Stimulated activated CD4-positive, alpha-beta T cell treated with anti-CD3 and anti-CD28 coated beads, Interleukin-1b, Interleukin-23, amount 100 ng/mL, for 1 hour (primary cell): ENCODE measurements around the gene TH.

Source experiments
- DNase-seq, 2 donors: peaks; one replicate each; pipeline ENCODE4 v3.0.0-alpha.2; 2020; ENCODE audit warnings: low read depth in 2 of 2

The TH gene

DNA sequence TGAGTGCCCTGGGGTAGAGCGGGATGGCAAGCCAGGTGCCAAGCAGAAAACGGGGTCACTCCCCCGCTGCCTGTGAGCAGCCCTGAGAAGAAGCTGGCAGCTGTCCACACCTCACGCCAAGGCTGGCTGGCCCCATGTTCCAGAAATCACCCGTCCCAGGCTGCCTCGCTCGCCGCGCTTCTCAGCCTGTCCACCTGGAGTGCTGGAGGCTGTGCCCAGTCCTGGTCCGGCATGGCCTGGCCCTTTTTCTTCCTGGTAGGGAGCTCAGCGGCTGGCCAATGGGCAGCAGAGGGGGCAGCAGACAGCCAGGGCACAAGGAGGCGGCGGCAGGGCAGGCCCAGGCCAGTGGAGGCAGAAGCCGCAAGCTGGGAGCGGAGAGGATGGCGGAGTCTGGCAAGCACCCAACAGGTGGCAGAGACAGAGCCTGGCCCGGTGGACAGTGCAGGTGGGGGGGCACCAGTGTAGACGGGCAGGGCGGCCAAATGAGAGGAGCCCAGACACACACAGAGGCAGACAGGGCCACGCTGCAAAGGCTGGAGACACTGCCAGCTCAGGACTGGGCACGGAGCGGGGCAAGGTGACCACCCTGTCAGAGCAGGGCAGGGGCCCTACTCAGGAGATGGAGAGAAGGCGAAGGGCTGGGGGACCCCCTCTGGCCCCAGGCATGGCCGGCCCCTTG, 37.2 kb upstream of the TH start:
- no peak for DNase-seq

DNA sequence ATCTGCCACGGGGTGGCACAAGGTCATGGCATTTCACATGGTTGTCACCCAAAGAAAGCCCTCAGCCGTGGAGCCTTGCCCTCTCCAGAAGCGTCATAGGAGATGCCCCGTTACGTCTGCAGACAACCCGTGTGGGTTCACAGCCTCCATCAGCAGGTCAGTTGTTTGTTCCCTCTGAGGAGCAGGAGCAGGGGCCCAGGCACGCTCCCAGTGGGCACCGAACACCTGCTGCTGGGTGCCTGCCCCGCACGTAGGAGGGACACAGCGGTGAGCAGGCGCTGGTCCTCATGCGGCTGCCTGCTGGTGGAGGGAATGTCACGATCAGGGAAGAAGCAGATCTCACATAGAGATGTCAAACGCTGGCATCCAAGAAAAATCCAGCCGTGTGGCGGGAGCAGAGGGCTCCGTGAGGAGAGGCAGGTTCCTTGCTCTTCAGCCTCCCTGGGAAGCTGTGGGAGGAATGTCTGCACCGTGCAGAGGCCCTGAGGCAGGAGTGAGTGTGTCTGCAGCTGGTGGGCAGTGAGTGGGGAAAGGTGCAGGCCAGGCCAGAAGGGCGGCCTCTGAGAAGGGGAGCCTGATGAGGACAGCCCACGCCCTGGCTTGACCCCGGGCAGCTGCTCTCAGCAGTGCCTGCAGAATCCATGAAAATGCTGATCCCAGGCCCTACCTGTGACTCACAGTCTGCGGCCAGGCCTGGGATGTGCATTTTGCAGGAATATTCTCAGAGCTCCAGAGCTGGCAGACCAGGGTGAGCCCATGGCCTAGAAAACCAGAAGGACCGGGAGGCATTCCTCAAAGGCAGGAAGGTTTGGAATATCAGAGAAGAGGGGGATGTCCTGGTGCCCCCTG, 36.4 kb upstream of the TH start:
- DNase-seq, result no peak

- DNase-seq, result no peak
Observed at GRCh38 chr11:2207212-2207611, 35.6 kb upstream of the TH start.

DNA sequence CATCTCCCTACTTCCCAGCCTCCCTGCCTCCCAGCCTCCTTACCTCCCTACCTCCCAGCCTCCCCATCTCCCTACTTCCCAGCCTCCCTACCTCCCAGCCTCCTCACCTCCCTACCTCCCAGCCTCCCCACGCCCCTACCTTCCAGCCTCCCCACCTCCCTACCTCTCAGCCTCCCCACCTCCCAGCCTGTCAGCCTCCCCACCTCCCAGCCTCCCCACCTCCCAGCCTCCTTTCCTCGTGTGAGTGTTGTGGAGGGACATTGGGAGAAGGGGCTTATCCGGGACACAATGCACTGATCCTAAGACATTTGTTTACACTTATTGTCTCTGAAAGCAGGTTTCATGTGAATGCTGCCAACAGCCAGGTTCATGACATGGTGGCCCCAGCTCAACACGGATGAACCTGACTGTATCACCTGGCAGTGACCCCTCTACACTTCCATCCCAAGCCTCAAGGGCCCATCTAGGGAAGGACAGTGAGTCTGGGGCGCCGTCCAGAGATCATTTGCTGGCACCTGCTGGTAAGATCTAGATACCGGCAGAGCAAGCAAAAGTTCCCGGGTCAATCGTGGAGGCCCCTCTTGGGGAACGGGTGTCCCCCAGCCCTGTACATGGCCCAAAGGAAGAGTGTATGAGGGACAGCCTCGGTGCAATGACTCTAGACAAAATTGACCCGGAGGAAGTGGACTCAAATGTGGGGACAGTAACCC, 34.5 kb upstream of the TH start:
- no peak for DNase-seq

- DNase-seq, result no peak
Observed at GRCh38 chr11:2205214-2205720, 33.7 kb upstream of the TH start.

DNA sequence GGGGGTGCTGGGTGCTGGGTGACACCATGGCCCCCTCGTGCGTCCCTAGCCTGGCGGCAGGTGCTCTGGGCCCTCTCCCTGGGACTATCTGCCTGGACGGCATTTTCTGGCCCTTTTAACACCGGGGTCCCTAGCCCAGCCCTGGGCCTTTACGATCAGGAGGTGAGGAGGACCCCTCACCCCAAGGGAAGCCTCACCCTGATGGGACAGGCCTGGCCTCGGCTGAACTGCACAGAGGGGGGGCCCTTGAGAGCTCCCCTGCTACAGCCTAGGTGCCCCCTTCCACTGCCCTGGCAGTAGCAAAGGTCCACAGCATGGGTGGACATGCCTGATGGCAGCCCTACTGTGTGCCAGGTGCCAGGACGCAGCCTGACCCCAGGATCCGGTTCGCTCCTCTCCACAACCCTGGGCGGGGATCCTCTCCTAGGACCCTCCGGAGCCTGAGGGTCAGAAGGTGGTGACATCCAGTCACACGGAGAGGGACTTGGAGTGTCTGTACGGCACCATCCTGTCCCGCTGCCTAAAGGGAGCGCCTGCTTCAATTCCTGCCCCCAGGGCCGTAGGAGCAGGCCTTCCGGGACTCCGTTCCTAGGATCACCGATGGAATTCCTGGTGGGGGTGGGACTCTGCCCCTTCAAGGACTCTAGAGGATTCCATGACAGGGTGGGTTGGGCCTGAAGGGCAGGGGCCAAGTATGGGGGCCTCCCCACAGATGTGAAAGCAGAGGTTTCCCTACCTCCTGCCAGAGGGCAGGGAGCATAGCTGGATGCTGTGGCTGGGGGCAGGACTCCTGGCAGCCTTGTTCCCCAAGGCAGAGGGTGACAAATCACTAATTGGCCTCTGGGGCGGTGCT, 33.0 kb upstream of the TH start:
- DNase-seq, result no peak

GRCh38 chr11:2203440-2204259, 32.0 kb upstream of the TH start:
- no peak for DNase-seq

GRCh38 chr11:2202900-2203439, 31.4 kb upstream of the TH start:
- no peak for DNase-seq

GRCh38 chr11:2202071-2202899, 30.7 kb upstream of the TH start:
- DNase-seq, result no peak

- no peak for DNase-seq
Observed at GRCh38 chr11:2201542-2201941, 29.9 kb upstream of the TH start.

GRCh38 chr11:2200957-2201519, 29.4 kb upstream of the TH start:
- no peak for DNase-seq

DNA sequence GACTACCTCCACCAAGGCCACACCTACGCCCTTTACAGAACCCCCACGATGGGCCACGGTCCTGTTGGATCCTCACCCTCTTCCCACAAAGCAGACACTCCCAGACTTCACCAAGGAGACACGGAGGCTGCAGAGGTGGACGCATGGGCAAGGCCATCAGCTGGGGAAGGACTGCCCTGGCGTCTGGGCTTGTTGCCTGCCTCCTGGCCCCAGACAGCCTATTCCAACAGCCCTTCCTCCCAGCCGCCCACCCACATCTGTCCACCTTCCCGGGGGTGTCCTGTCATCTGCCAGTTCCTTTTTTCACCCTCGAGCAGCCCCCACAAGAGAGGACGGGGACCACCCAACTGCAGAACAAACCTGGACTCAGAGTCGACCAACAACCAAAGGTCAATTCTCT, 28.9 kb upstream of the TH start:
- DNase-seq, result no peak

DNA sequence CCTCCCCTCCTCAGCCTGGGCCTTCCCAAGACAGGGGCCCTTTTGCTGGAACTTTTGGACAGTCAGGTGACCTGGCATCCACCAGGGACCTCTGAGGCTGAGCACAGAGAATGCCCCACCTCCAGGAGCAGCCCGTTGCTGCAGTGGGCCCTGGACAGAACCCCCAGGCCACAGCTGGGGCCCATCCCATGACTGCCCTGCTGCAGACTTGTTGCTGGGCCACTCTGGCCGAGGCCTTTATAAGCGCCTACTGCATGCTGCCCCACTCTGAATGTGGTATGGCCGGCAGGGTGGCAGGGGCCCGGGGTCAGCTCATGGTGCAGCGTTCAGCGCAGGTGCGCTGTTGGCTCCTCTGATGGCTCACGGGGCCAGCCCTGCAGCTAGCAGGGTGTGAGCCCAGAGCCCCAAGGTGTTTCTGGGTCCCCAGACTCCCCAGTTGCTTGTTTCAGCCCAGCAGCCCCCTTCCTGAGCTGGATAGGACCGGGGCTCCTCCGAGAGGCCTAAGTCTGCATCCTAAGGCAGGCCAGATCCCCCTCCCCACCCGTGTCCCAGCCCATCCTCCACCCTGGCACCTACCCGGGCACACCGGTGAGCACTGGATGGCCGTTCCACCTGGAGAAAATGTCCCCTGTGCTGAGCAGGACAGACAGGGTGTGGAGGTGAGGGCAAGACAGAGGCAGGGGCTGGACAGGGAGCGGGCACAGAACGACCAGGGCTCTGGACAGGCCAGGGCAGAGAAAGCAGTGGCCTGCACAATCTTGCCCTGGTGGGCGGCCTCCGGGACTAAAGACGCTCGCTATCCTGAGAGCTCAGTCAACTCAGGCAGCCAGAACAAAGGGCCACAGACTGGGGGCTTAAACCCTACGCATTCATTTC, 28.1 kb upstream of the TH start:
- DNase-seq, result no peak

DNA sequence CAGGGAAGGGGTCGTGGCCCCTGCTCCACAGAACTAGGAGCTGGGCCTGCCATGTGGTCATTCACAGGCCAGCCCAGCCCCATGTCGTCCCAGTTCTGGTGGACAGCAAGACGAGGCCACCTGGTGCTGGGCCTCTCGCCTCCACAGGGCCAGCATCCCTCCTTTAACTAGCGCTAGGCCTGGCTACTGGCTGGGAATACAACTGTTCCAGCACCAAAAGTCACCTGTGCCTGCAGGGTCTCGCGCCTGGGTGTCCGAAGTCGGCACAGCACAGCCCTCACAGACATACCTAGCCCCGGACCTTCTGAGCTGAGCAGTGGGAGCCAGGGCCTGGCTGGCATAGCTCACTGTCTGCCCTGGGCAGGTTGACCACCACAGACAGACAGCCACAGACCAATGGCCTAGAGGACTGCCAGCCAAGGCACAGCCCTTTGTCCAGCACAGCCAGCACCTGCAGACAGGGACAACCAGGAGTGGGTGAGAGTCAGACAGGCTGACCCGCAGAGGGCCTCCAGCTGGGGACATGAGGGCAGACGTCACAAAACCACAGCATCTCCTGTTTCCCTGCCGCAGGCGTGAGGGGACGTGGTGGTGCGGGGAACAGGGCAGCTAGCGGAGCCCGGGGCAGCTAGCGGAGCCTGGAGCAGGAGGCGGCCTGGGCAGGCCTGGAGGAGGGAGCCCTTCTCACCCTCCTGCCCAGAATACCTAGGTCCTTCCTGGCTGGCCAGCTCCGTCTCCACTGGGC, 27.2 kb upstream of the TH start:
- DNase-seq, result no peak

DNA sequence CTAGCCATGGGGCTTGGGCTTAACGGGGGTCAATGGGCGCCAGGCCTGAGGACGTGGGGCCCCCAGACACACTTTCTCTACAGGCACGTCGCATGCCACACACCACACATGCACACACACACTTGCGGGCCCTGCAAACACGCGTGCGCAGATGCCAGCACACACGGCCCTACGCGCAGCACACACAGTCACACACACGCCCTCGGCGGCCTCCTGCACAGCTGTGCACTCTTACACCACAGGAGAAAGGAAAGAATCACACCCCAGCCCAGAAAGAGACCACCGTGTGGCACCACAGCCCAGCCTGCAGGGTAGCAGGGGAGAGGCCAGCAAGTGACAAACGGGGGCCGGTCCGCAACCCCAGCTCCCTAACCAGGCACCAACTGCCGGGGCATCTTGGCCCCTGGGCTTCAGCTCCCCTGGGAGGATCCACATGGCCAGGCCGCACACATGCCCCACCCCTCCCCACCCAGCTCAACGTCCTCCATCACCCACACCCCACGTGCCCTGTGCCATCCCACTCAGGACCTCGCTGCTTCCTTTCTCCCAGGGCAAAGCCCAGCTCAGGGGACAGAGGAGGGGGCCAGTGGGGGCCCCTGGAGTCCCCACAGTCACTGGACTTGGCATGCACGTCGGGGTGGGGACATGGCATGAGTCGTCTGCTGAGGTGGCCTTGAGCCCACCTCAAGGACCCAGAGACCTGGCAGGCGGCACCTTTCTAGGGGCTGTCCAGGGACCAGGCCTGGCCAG, 26.3 kb upstream of the TH start:
- DNase-seq, result no peak

- DNase-seq, result peak; percentile 24 to 35
Observed at GRCh38 chr11:2196970-2197770, 25.6 kb upstream of the TH start.
